ENCODE results near the gene PIAS2. TPM values are rescaled to one million over a fixed set of nuclear protein-coding genes. Genes with fewer than 3 reads are reported as not detected.

Gene PIAS2
- total RNA-seq, 1 experiment from 2014 or later, result 21.2 TPM

DNA sequence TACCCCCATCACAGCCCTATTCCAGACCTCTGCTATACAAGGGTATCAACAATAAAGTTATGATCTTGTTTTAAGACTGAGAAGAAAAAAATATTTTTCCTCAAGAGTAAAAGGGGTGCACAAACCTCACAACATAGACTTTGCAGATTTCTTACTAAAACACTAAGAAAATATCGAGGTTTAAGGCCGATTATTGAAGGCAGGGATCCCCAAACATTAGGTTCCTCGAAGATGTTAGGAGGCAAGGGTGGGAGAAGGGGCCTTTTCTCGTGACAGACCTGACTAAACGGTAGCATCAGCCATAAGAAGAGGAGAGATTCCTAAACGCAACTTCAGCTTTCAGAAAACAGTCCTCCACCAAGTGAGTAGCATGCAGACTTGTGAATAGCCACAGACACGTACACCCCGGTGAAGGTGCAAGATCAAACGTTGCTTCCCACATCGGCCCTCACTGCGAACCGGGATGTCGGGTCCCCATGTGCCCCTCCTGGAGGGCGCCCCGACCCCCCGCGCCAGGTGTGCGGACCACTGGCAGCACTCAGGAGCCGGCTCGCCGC, 678 bp downstream of the PIAS2 start:
- DNase-seq, result no peak
- Histone ChIP-seq H3K4me3 (peak overlapping the region; percentile 80), H3K9me3 (no peaks in the 10 kb centered on the region), H3K36me3 (no peaks in the 10 kb centered on the region), H3K27me3 (no peaks in the 10 kb centered on the region)

DNA sequence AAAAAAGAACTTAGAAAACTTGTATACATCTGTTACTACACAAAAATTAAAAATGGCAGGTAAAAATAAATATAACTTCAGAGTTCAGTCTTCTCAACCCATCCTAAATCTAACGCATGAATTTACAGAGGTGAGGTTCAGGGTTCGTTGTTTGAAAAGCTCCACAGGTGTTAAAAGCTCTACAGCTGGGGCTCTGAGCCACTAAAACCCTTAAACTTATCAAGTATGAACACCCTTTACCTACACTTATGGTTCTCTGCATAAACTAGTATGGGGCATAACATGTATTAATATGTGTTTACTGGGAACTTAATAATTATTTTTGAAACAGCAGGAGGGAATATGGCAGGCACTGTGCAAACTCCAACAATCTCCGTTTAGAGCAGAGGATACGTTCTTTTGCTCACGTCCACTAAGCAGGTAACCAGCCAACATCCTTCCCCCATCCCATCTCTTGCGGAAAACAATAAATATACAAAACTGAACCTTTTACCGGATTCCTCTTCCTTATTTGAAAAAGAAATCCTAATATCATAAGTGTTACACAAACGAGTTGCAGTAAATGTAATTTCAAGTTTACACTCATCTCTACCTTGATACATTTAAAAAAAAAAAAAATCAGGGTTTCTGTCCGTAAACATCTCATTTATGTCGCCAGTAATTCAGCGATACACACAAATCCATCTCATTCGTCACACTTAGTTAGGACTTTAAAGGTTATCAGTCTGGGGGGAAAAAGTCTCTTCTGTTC, 1.3 kb downstream of the PIAS2 start:
- no peaks in the 10 kb centered on the region for H3K27me3 ChIP-seq
- peak overlapping the region; percentile 80 for H3K4me3 ChIP-seq
- DNase-seq, result no peak
- H3K36me3 ChIP-seq, result no peaks in the 10 kb centered on the region
- no peaks in the 10 kb centered on the region for H3K9me3 ChIP-seq

DNA sequence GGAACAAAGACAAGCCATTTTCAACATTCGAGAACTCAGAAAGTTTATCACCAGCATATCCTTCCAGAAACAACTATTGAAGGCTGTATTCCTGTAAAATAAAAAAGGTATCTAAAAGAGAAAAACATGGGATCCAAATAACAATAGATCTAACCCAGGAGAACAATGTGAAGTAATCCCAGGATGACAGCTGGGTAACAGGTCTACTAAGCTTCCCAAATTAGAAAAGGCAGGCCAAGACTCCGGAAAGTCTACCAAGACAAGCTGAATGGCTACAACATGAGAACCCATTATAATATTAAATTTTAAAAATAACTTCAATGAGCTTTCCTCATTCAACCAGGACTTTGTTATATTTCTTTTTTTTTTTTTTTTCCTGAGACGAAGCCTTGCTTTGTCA, 6.5 kb downstream of the PIAS2 start:
- no peaks in the 10 kb centered on the region for H3K27me3 ChIP-seq

DNA sequence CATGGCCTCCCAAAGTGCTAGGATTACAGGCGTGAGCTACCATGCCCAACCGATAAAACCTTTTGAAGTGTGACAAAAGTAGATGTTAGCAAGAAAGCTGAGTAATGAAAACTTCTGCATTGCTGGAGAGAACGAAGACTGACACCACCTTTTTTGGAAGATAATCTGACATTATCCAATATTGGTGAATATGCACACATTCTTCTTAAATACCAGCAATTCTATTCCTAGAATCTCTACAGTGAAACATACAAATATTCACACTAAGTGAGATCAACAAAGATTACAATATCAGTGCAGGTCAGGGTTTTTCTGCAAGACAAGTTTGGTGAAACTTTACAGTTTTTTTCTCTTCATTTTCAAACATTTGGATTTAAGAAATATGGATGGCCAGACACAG, 7.8 kb downstream of the PIAS2 start:
- Histone ChIP-seq H3K9me3 (no peaks in the 10 kb centered on the region), H3K4me3 (no peak overlapping the region), H3K36me3 (0 out of 2 replicates have a peak, but pooled peaks cover 4% of the 10 kb centered on the region), H3K27me3 (no peaks in the 10 kb centered on the region)
- DNase-seq, result no peak

More for the DNA sequence above, 6.5 kb downstream of the PIAS2 start:
- Histone ChIP-seq H3K4me3 (no peak overlapping the region), H3K9me3 (no peaks in the 10 kb centered on the region), H3K36me3 (0 out of 2 replicates have a peak, but pooled peaks cover 4% of the 10 kb centered on the region)
- DNase-seq, result no peak

DNA sequence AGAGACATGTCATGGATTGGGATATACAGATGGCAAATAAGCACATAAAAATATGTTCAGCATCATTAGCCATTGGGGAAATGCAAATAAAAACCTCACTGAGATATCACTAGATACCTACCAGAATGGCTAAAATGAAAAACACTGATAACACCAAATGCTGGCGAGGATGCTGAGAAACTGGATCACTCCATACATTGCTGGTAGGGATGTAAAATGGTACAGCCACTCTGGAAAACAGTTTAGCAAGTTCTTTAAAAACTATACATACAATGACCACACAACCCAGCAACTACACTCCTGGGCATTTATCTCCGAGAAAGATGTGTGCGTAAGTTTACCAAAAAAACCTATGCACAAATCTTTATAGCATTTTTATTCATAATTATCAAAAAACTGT, 13.9 kb downstream of the PIAS2 start:
- Histone ChIP-seq H3K36me3 (peaks cover 3% of the 10 kb centered on the region), H3K27me3 (no peaks in the 10 kb centered on the region), H3K4me3 (no peak overlapping the region), H3K9me3 (no peaks in the 10 kb centered on the region)
- no peak for DNase-seq

DNA sequence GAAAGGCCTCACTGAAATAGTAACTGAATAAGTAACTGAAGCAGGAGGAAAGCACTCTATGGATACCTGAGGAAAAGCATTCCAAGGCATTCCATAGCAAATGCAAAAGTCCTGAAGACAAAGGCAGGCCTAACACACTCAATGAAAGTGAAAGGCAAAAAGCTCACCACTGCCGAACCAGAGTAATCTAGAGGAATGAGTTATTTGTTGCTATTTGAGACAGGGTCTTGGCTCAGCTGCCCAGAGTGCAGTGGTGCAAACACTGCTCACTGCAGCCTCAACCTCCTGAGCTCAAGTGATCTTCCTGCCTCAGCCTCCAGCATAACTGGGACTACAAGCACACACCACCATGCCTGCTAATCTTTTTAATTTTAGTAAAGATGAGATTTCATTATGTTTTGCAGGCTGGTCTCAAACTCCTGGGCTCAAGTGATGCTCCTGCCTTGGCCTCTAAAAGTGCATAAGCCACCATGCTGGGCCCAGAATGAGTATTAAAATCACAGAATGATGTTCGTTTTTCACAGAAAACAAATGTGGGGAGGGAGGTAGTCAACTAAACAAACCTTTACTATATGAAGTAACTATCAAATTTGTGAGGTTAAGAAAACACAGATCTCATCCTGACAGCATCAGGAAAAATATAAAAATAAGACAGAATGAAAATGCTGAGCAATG, 17.9 kb downstream of the PIAS2 start:
- DNase-seq, result no peak
- no peaks in the 10 kb centered on the region for H3K9me3 ChIP-seq
- H3K36me3 ChIP-seq, result peaks cover 3% of the 10 kb centered on the region
- H3K4me3 ChIP-seq, result no peak overlapping the region
- no peaks in the 10 kb centered on the region for H3K27me3 ChIP-seq

DNA sequence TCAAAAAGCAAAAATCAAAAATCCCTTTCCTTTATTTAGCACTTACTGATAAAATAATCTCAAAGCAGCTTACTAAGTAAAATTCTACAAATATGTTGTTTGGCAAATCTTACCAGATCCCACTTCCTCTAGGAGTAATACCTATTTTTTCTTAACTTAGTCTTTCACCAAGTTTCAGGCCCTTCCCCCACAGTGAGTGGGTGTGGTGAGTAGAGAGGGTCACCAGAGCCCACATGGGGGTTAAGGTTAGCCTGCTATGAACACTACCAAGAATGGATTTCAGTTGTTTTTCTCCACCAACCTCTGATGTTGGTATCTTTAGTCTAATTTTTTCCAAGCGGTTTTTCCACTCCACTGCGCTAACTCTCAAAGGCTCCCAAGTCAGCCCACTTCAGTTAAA, 23.2 kb downstream of the PIAS2 start:
- no peaks in the 10 kb centered on the region for H3K27me3 ChIP-seq
- H3K36me3 ChIP-seq, result peaks cover 14% of the 10 kb centered on the region
- DNase-seq, result no peak

DNA sequence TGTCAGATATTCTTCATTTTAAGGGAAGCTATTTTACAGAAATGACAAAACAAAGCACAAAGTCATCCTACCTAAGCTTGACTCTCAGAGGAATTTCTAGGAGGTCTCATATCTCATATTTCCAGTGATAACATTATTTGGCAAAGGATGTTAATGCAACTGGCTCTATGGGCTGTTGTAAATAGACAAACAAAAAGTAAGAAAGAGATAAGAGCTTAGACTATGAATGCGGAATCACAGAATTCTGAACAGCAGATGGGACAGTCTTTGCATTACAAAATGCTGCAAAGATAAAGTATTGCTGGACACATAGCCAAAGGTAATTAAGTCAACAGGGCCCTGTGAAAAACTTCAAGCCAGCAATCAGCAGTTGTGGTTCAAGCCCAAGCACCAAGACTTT, 23.9 kb downstream of the PIAS2 start:
- Histone ChIP-seq H3K9me3 (peaks cover 11% of the 10 kb centered on the region), H3K4me3 (no peak overlapping the region), H3K27me3 (no peaks in the 10 kb centered on the region), H3K36me3 (peaks cover 21% of the 10 kb centered on the region)
- no peak for DNase-seq

More for the DNA sequence above, 23.2 kb downstream of the PIAS2 start:
- Histone ChIP-seq H3K9me3 (peaks cover 4% of the 10 kb centered on the region), H3K4me3 (no peak overlapping the region)

DNA sequence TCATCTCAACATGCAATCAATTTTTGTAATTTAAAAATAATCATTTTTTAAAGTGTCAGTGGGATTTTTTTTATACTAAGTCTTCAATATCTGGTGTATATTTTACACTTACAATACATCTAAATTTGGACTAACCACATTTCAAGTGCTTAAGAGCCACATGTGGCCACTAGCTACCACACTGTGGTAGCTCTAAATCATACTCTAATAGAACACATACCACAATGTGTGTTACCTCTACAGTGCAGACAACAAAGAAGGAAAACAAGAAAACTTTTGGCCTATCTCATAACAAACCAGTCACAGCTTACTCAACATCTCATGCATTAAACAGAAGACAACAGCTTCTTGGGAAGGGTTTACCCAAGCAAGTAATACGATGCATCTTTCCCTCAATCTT, 24.5 kb downstream of the PIAS2 start:
- DNase-seq, result no peak
- Histone ChIP-seq H3K4me3 (no peak overlapping the region), H3K36me3 (peaks cover 22% of the 10 kb centered on the region), H3K27me3 (no peaks in the 10 kb centered on the region), H3K9me3 (peaks cover 13% of the 10 kb centered on the region)

DNA sequence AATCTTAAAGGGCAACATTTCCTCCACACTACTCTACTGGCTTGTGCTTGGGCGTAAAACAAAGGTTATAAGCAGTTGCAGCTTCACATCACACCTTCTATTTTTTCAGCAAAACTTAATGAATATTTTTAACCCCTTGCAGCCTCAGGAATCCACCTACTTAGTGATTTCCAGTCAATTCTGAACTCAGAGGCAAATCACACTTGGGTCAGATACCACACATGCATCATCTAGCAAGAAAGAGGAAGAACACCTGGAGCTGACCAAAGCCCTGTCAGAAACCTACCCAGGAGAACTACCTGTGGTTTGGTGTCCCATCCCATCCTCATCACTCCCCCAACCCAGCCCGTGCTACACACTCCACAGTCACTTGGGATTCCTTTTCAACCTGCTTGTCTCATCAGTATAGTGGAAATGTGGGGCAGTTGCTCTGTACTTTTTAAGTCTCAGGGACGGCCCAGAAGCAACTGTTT, 25.5 kb downstream of the PIAS2 start:
- DNase-seq, result no peak
- no peak overlapping the region for H3K4me3 ChIP-seq

DNA sequence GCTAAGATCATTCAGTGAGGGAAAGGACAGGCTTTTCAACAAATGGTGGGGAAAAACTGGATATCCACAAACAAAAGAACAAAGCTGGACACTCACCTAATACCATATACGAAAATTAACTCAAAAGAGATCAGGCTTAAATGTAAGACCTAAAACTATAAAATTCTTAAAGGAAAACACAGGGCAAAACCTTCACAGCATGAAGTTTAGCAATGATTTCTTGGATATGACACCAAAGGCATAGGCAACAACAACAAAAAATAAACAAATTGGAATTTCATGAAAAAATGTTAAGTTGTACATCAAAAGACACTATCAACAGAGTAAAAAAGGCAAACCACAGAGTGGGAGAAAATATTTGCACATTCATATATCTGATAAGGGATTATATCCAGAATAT, 28.3 kb downstream of the PIAS2 start:
- H3K4me3 ChIP-seq, result no peak overlapping the region
- H3K27me3 ChIP-seq, result no peaks in the 10 kb centered on the region
- DNase-seq, result no peak
- H3K9me3 ChIP-seq, result peaks cover 20% of the 10 kb centered on the region
- peaks cover 22% of the 10 kb centered on the region for H3K36me3 ChIP-seq

More for the DNA sequence above, 25.5 kb downstream of the PIAS2 start:
- H3K9me3 ChIP-seq, result peaks cover 20% of the 10 kb centered on the region
- peaks cover 22% of the 10 kb centered on the region for H3K36me3 ChIP-seq
- no peaks in the 10 kb centered on the region for H3K27me3 ChIP-seq

DNA sequence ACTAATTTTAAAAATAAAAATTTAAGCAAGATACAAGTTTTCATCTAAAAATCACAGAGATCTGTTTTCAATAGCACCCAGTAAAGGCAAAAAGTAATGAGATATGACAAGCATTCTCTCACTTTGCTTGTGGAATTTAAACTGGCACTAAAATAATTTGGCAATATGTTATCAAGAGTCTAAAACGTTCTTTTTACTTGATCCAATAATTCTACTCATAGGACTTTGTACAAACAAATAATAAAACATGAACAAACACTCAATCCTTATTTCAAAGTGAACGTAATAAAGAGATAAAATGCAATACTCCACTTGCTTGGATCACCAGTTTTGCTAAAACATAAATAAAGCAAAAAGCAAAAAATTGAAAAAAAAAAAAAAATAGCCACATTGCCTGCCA, 30.4 kb downstream of the PIAS2 start:
- DNase-seq, result no peak
- Histone ChIP-seq H3K27me3 (no peaks in the 10 kb centered on the region), H3K36me3 (peaks cover 22% of the 10 kb centered on the region), H3K4me3 (no peak overlapping the region), H3K9me3 (peaks cover 20% of the 10 kb centered on the region)

DNA sequence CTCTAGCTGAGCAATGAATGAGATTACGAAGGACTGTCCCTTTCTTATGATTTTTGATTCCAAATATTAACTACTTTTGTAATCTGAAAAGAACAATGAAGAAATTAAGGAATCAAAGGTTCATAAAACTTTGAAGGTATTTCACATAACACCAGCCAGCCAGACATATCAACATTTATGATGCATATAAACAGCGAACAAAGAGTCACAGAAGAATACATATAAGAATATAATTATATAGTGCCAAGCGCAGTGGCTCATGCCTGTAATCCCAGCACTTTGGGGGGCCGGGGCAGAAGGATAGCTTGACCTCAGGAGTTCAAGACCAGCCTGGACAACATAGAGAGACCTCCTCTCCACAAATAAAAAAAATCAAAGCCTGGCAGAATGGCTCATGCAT, 34.1 kb downstream of the PIAS2 start:
- DNase-seq, result no peak
- H3K36me3 ChIP-seq, result peaks cover 3% of the 10 kb centered on the region
- no peaks in the 10 kb centered on the region for H3K27me3 ChIP-seq
- H3K9me3 ChIP-seq, result peaks cover 18% of the 10 kb centered on the region; the same call in 1 of the 2 replicates
- H3K4me3 ChIP-seq, result no peak overlapping the region

DNA sequence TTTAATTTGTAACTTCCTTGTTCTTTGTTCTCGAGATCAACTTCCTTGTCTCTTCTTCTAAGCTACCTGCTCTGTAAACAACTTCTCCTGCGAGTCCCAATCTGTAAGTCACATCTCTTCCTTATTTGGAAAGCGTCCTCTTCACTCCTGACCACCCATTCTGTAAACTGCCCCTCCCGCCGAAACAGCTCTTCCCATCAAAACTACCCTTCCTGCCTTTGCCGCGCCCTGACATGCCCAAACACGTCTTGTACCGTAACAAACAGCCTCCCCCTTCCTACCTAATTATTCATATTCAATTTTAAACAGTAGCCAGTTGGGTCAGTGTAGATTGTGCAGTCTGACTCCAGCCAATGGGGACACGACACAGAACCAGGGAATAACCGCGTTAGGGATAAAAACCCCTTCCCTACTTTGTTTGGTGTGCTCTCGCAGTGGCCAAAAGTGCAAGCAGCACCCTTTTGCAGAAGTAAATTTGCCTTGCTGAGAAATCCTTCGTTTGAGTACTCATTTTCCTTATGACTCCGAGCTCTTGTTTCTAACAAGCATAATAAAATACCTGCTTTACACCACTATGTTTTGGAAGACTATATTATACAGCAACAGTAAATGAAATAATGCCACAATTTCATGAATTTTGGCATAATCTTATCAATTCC, 39.8 kb downstream of the PIAS2 start:
- H3K9me3 ChIP-seq, result peaks cover 13% of the 10 kb centered on the region
- DNase-seq, result no peak
- no peaks in the 10 kb centered on the region for H3K27me3 ChIP-seq
- H3K36me3 ChIP-seq, result peaks cover 3% of the 10 kb centered on the region; the same call in 1 of the 2 replicates
- no peak overlapping the region for H3K4me3 ChIP-seq

DNA sequence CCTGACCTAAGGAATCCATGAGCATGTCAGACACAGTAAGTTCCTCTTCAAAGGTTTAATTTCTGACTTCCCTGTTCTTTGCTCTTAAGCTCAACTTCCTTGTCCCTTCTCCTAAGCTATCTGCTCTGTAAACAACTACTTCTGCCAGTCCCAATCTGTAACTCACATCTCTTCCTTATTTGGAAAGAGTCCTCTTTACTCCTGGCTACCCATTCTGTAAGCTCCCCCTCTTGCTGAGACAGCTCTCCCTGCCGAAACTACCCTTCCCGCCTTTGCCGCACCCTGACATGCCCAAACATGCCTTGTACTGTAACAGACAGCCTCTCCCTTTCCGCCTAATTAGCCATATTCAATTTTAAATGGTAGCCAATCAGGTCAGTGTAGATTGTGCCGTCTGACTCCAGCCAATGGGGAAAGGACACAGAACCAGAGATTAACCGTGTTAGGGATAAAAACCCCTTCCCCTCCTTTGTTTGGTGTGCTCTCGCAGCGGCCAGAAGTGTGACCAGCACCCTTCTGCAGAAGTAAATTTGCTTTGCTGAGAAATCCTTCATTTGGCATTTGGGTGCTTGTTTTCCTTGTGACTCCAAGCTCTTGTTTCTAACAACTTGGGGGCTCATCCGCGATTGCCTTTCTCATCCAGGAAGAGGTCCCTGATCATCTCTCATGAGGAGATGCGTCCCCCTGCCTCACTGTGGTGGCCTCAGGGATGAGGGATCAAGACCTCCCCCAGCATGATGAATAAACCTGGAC, 49.0 kb downstream of the PIAS2 start:
- no peaks in the 10 kb centered on the region; the same call in 1 of the 2 replicates for H3K9me3 ChIP-seq
- H3K4me3 ChIP-seq, result no peak overlapping the region
- no peak for DNase-seq

More for the DNA sequence above, 49.0 kb downstream of the PIAS2 start:
- Histone ChIP-seq H3K27me3 (no peaks in the 10 kb centered on the region), H3K36me3 (peaks cover 2% of the 10 kb centered on the region; the same call in 1 of the 2 replicates)

All from MG63 (cell line).